Measurements from ENCODE around the gene CACUL1. TPM values are rescaled to one million over a fixed set of nuclear protein-coding genes. Genes with fewer than 3 reads are reported as not detected.
A peak's percentile ranks its signal among the peaks of the same experiment; 100 is the strongest.

CACUL1 gene
- total and polyA plus RNA-seq, 9 of the 15 experiments (the other 6 are each of a cell fraction or from before 2014, with no cell fraction given), result 4.5 to 17.1 (median 13.5) TPM

- TF ChIP-seq UBTF (IDR thresholded peaks at IDR 0.05; ENCODE audit: borderline replicate concordance in 1 of 2, low read depth in 2 of 2, low read length in 2 of 2) (no peak), ZFP91 (CRISPR knock-in tag; IDR thresholded peaks at IDR 0.05) (no peak)
Observed at GRCh38 chr10:118737603-118738302, 17.0 kb downstream of the CACUL1 start (continued).

- Histone ChIP-seq H3K4me1 (replicated peaks in 1 of 2; ENCODE audit: control insufficient read depth in 2 of 2, insufficient read depth in 2 of 2, low read length in 2 of 2) (peaks cover 7 to 27% of the 10 kb centered on the region in 2 experiments; a peak in 3 of 5 replicates), H3K4me3 (no peak overlapping the region), H4K20me1 (replicated peaks; ENCODE audit: control insufficient read depth, insufficient read depth, low read length) (peaks cover 25% of the 10 kb centered on the region), H2AFZ (ENCODE audit: low read depth, low read length) (no peak overlapping the region), H3K9ac (ENCODE audit: insufficient read depth in 1 of 2, low read depth in 2 of 2, low read length in 2 of 2) (no peak overlapping the region), H3K27ac (ENCODE audit: extremely low read depth, low read depth, low read length) (no peak overlapping the region), H3K36me3 (ENCODE audit: control insufficient read depth, insufficient read depth, low read length) (no peaks in the 10 kb centered on the region), H3K27me3 (ENCODE audit: control insufficient read depth in 2 of 2, insufficient read depth in 2 of 2, low read length in 2 of 2) (no peaks in the 10 kb centered on the region), H3K4me2 (ENCODE audit: insufficient read depth, low read length) (no peak overlapping the region), H3K79me2 (ENCODE audit: control insufficient read depth, insufficient read depth, low read length) (peaks cover 96% of the 10 kb centered on the region), H3K9me1 (ENCODE audit: control insufficient read depth, insufficient read depth, low read length) (no peaks in the 10 kb centered on the region), H3K9me3 (replicated peaks; ENCODE audit: control insufficient read depth, insufficient read depth, low read depth, low read length) (no peaks in the 10 kb centered on the region)
- intact Hi-C loops (cut with micrococcal nuclease) (no loop called here), in situ Hi-C loops (cut with MboI) (no loop called here)
- TF ChIP-seq ADNP (tag; IDR thresholded peaks at IDR 0.05), result no peak
- TF ChIP-seq CBFA2T3 (IDR thresholded peaks at IDR 0.05), result 0 out of 2 replicates have a peak, but pooled peaks have one; percentile 13
- ATAC-seq, result no peak
- no peak for FAIRE-seq
- POLR2A ChIA-PET, result interaction anchor here (1.0 to 1.8 kb wide), 2 partner anchors 18 to 20 kb away, joined by 5 to 7 read pairs; partner anchors contain the start of gene CACUL1
- WGBS (ENCODE audit: insufficient coverage, low coverage, missing lambda C conversion rate), result 33% methylated on average over 1 of the region's 1 CpG
- CTCF ChIA-PET (ENCODE audit: low intra/inter-chr PET ratio), result no interaction called here
- DNase-seq (ENCODE audit: extremely low read depth in 1 of 4, low spot score in 3 of 4), result peak in 1 of 4 experiments; percentile 21
- no TSS peak for BruUV-seq (replicated peaks)
Observed at GRCh38 chr10:118735294-118735693, 19.5 kb downstream of the CACUL1 start.

Data from K562 (cell line).